GM12874 (cell line): ENCODE data around the gene UBE2M.

ENCODE experiments used
- TF ChIP-seq, protein P1 (sequence below): IDR thresholded peaks from 2 replicates; pipeline ENCODE4 v1.5.1; 2011; ENCODE audit warnings: low read depth, mild to moderate bottlenecking, control low read depth, low read length, moderate library complexity; ENCODE audit not compliant: insufficient read depth

UBE2M gene

DNA sequence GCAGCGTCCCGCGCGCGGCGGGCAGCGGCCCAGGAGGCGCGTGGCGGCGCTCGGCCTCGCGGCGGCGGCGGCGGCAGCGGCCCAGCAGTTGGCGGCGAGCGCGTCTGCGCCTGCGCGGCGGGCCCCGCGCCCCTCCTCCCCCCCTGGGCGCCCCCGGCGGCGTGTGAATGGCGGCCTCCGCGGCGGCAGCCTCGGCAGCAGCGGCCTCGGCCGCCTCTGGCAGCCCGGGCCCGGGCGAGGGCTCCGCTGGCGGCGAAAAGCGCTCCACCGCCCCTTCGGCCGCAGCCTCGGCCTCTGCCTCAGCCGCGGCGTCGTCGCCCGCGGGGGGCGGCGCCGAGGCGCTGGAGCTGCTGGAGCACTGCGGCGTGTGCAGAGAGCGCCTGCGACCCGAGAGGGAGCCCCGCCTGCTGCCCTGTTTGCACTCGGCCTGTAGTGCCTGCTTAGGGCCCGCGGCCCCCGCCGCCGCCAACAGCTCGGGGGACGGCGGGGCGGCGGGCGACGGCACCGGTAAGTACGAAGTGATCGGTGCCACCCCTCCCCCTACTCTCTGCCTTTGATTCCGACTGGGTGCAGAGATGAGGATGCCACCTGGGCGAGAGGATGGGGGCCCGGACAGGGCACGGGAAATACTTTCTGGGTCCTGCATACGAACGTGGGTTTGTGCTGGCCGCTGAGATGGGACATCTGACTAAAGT lies 13.7 kb downstream of the UBE2M start:
- TF ChIP-seq, protein P1, sequence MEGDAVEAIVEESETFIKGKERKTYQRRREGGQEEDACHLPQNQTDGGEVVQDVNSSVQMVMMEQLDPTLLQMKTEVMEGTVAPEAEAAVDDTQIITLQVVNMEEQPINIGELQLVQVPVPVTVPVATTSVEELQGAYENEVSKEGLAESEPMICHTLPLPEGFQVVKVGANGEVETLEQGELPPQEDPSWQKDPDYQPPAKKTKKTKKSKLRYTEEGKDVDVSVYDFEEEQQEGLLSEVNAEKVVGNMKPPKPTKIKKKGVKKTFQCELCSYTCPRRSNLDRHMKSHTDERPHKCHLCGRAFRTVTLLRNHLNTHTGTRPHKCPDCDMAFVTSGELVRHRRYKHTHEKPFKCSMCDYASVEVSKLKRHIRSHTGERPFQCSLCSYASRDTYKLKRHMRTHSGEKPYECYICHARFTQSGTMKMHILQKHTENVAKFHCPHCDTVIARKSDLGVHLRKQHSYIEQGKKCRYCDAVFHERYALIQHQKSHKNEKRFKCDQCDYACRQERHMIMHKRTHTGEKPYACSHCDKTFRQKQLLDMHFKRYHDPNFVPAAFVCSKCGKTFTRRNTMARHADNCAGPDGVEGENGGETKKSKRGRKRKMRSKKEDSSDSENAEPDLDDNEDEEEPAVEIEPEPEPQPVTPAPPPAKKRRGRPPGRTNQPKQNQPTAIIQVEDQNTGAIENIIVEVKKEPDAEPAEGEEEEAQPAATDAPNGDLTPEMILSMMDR, result no peak

DNA sequence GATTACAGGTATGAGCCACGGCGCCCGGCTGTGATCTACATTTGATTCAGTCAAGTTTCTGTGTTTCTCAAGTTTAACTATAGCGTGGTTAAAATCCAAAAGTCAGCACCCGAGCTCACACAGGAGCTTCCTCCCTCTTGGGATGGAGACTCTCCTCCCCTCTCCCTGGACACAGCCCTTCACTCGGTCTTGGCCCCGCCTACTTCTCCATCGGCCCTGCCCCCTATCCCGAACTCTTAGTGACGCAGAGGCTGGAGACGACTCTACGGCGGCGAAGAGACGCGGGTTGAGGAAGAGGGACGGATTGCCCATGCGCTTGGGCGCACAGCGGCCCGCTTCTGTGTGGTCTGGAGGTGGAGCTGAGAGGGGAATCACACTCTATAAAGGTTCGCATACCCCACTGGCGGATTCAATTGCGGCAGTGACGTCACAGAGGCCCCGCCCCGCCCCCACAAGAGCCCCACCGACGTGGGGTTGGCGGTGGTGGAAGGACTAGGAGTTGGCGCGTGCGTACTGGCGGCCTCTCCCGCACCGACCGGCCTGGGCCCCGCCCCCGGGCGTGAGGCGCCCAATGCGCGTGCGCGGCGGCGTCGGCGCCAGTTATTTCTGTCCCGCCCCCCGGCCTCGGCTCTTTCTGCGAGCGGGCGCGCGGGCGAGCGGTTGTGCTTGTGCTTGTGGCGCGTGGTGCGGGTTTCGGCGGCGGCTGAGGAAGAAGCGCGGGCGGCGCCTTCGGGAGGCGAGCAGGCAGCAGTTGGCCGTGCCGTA lies 14.4 kb downstream of the UBE2M start, which contains the start of gene TRIM28:
TRIM28 (plus strand) TSS at position 239 of the 765 bp plus-strand sequence. CDS start 694 bp downstream, outside the sequence.
- TF ChIP-seq, protein P1, result no peak

DNA sequence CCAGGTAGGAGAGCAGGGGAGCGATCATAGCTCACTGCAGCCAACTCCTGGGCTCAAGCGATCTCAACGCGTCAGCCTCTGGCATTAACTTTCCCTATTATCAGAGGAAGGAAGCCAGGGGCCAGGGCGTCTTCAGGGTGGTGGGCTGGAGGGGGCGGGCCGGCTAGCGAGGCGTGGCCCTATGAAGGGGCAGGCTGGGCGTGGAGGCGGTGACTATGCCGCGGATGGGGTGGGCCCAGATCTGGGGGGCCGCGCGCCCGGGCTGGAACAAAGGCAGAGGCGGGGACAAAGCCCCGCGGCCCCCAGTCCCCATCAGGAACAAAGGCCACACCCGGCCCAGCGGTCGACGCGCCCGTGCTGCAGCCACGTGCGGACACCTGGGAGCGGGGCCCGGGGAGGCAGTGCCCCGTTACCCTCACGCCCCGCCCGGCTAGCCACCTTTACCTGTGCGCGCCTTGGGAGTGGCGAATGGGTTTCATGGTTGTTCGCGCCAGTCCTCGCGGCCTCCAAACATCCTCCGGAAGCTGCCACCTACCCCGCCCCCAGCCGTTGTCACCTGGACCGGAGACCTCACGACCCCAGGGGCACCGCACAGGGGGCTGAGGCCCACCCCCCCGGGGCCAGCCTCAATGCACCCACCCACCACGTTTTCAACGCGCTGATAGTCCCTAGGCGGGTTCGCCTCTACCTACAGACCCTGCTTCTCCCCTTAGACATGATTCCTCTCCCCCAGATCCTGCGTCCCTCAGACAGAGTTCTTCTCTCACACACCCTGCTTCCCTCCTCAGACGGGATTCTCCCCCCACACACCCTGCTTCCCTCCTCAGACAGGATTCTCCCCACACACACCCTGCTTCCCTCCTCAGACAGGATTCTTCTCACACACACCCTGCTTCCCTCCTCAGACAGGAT lies 19.9 kb downstream of the UBE2M start:
- TF ChIP-seq, protein P1, result no peak

DNA sequence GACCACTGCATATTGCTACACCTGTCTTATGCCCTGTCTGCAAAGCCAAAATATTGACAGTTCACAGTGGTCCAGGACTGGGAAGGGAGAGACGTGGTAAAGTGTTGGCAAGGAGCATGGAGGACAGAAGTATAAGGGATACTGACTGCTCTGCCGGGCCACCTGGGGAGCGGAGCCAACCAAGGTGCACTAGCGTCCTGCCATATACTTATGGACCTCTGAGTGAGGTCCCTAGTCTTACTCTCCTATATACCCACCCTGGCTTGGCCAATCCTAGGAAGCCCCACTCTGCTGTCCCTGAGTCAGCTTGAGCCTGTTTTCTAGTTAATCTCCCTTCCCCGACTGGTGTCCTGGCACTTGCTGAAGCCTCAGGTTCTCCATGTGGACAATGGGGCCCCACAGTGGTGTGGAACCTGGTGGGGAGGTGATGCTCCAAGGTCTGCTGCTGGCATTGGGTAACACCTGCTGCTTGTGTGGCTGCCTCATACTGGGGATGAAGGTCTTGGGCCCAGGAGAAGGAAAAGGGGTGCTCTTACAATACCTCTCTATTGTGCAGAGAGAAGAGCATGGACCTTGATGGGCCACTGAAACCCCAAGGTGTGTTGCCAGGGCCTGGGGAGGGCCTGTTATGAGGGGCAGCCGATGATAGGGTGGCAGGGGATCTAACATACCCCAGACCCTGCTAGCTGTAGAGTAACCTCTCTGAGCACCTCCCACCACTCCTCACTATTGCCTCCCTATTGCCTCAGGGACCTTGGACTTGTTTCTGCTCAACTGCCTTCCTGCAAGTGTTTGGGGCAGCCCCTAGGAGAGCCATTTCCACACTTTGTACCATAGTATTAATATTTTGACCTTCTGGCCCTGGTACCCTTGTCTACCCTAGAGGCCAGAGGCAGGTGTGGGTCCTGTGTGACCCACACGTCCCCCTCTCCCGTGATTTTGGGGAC lies 21.3 kb downstream of the UBE2M start:
- TF ChIP-seq, protein P1, result no peak

DNA sequence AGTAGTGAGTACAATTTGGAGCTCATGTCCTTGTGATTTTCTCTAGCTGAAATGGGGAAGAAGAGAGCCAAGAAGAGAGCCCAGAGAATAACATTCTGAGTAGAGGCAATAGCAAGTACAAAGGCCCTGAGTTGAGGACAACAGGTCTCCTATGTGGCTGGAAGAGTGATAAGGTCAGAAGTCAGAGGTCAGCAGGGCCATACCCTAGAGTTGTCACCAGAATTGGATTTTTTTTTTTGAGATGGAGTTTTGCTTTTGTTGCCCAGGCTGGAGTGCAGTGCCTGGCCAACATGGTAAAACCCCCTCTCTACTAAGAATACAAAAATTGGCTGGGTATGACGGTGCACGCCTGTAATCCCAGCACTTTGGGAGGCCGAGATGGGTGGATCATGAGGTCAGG lies 22.6 kb downstream of the UBE2M start:
- TF ChIP-seq, protein P1, result no peak

GRCh38 chr19:58531034-58531840 lies 27.2 kb downstream of the UBE2M start:
- TF ChIP-seq, protein P1, result no peak
